OCI-LY1 (cell line): ENCODE data around the gene DHRS9.

Source experiments
- H2AFZ ChIP-seq: fragments of 200-600 bp; sonication (generic), shearing (Covaris generic); 2 replicates; pipeline ENCODE4 v1.6.0; 2014; ENCODE audit warnings: antibody characterized with exemption, mild to moderate bottlenecking, low read length
- H3F3A ChIP-seq: fragments of 200-600 bp; sonication (generic), shearing (Covaris generic); 2 replicates; pipeline ENCODE4 v1.6.0; 2014; ENCODE audit warnings: mild to moderate bottlenecking, antibody characterized with exemption, low read length, moderate library complexity; ENCODE audit not compliant: insufficient read depth
- H3K27ac ChIP-seq: fragments of 200-600 bp; sonication (generic); 2 replicates; pipeline ENCODE4 v1.5.1; 2014; ENCODE audit warnings: low read length, mixed run types, mild to moderate bottlenecking, low read depth; ENCODE audit not compliant: poor library complexity, severe bottlenecking
- H3K27me3 ChIP-seq: fragments of 200-600 bp; sonication (generic); 2 replicates; pipeline ENCODE4 v1.6.0; 2014; ENCODE audit warnings: antibody characterized with exemption, mild to moderate bottlenecking, low read length, moderate library complexity; ENCODE audit not compliant: insufficient read depth
- H3K36me3 ChIP-seq: fragments of 200-600 bp; sonication (generic); 2 replicates; pipeline ENCODE4 v1.6.1; 2014; ENCODE audit warnings: mild to moderate bottlenecking, antibody characterized with exemption, low read length, moderate library complexity, mixed read lengths; ENCODE audit not compliant: insufficient read depth
- H3K4me1 ChIP-seq: fragments of 200-600 bp; sonication (generic); 2 replicates; pipeline ENCODE4 v1.5.1; 2014; ENCODE audit warnings: mild to moderate bottlenecking, low read length, moderate library complexity; ENCODE audit not compliant: insufficient read depth, severe bottlenecking
- H3K4me2 ChIP-seq: fragments of 200-600 bp; sonication (generic), shearing (Covaris generic); 2 replicates; pipeline ENCODE4 v1.6.1; 2014; ENCODE audit warnings: low read length
- H3K4me3 ChIP-seq: fragments of 200-600 bp; sonication (generic); 2 replicates; pipeline ENCODE4 v1.5.1; 2014; ENCODE audit warnings: low read length, low read depth, mild to moderate bottlenecking, mixed read lengths; ENCODE audit not compliant: poor library complexity, severe bottlenecking
- H3K79me2 ChIP-seq: fragments of 200-600 bp; shearing (Covaris generic); 2 replicates; pipeline ENCODE4 v1.6.1; 2016; ENCODE audit warnings: mixed run types, low read length, mixed read lengths; ENCODE audit not compliant: insufficient read depth
- H3K9ac ChIP-seq: fragments of 200-600 bp; sonication (generic), shearing (Covaris generic); 2 replicates; pipeline ENCODE4 v1.6.1; 2014; ENCODE audit warnings: mild to moderate bottlenecking, low read length, mixed read lengths
- H3K9me2 ChIP-seq: fragments of 200-600 bp; sonication (generic), shearing (Covaris generic); 2 replicates; pipeline ENCODE4 v1.6.1; 2014; ENCODE audit warnings: low read depth, mild to moderate bottlenecking, low read length, mixed read lengths
- H3K9me3 ChIP-seq: fragments of 200-600 bp; shearing (Covaris generic); 2 replicates; pipeline ENCODE4 v1.6.1; 2014; ENCODE audit warnings: low read length, mixed read lengths
- H4K20me1 ChIP-seq: fragments of 200-600 bp; sonication (generic), shearing (Covaris generic); 2 replicates; pipeline ENCODE4 v1.6.0; 2016; ENCODE audit warnings: mild to moderate bottlenecking, low read length; ENCODE audit not compliant: insufficient read depth
- EZH2 ChIP-seq: fragments of 200-600 bp; sonication (generic), shearing (Covaris generic); IDR thresholded peaks from 2 replicates; pipeline ENCODE4 v1.8.0; 2017; ENCODE audit warnings: borderline replicate concordance, mixed run types, mild to moderate bottlenecking, antibody characterized with exemption, low read length, moderate library complexity, mixed read lengths
- TF ChIP-seq, protein P1 (sequence below): fragments of 200-600 bp; sonication (generic), shearing (Covaris generic); IDR thresholded peaks from 2 replicates; pipeline ENCODE4 v1.5.1; 2017; ENCODE audit warnings: mild to moderate bottlenecking, antibody characterized with exemption, low read length, moderate library complexity, mixed read lengths

Gene DHRS9

DNA sequence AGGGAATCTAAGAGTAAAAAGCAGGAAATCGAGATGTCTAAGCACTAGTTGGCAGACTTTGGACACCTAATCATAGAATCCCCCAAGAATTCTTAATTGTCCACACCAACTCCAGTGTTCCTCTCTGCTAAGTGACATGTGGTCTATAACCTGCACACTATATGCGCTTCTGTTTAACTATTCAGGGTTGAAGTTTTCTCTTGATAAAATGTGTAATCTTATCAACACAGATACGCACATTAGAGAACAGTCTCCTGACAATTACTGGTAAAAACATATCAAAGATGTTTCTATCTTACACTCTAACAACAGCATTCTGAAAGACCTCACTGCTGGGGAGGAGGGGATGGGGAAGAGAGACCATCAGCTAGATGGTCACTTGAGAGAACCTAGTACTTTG is 42.1 kb upstream of the DHRS9 start:
- H3K4me1 ChIP-seq, result no peaks in the 10 kb centered on the region
- no peak overlapping the region for H2AFZ ChIP-seq
- H3K27me3 ChIP-seq, result no peaks in the 10 kb centered on the region
- no peak overlapping the region for H3K27ac ChIP-seq
- no peak overlapping the region for H3K4me3 ChIP-seq
- TF ChIP-seq, protein P1, sequence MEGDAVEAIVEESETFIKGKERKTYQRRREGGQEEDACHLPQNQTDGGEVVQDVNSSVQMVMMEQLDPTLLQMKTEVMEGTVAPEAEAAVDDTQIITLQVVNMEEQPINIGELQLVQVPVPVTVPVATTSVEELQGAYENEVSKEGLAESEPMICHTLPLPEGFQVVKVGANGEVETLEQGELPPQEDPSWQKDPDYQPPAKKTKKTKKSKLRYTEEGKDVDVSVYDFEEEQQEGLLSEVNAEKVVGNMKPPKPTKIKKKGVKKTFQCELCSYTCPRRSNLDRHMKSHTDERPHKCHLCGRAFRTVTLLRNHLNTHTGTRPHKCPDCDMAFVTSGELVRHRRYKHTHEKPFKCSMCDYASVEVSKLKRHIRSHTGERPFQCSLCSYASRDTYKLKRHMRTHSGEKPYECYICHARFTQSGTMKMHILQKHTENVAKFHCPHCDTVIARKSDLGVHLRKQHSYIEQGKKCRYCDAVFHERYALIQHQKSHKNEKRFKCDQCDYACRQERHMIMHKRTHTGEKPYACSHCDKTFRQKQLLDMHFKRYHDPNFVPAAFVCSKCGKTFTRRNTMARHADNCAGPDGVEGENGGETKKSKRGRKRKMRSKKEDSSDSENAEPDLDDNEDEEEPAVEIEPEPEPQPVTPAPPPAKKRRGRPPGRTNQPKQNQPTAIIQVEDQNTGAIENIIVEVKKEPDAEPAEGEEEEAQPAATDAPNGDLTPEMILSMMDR, result no peak
- no peak for TF ChIP-seq EZH2
- no peaks in the 10 kb centered on the region for H4K20me1 ChIP-seq
- no peaks in the 10 kb centered on the region for H3K9me2 ChIP-seq
- H3F3A ChIP-seq, result no peaks in the 10 kb centered on the region
- H3K9ac ChIP-seq, result no peak overlapping the region
- H3K79me2 ChIP-seq, result no peaks in the 10 kb centered on the region
- H3K4me2 ChIP-seq, result no peak overlapping the region
- no peaks in the 10 kb centered on the region for H3K36me3 ChIP-seq
- no peaks in the 10 kb centered on the region for H3K9me3 ChIP-seq

DNA sequence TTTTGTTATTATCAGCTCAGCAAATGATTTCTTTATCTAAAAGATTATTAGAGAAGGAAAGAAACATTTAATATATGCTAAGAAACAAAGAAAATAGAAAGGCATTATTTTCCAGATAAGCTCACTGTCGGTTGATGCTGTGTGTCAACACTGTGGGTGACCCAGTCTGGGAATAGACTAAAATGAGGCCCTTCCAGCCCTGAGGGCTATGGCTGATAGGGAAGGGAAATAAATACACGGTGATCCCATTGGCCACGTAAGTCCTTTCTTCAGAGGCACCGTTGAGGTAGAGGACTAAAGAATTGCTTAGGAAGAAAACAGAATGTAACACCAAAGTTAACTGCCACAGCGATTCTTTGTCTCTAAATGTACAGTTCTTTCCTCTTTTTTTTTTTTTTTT is 40.0 kb upstream of the DHRS9 start:
- TF ChIP-seq, protein P1, result no peak
- no peaks in the 10 kb centered on the region for H3K9me3 ChIP-seq
- H3F3A ChIP-seq, result no peaks in the 10 kb centered on the region
- H3K9me2 ChIP-seq, result no peaks in the 10 kb centered on the region
- no peaks in the 10 kb centered on the region for H4K20me1 ChIP-seq
- H3K9ac ChIP-seq, result no peak overlapping the region
- H3K36me3 ChIP-seq, result no peaks in the 10 kb centered on the region
- no peak overlapping the region for H3K27ac ChIP-seq
- H3K4me3 ChIP-seq, result no peak overlapping the region
- H3K4me2 ChIP-seq, result no peak overlapping the region
- H3K79me2 ChIP-seq, result no peaks in the 10 kb centered on the region
- H3K27me3 ChIP-seq, result no peaks in the 10 kb centered on the region
- H2AFZ ChIP-seq, result no peak overlapping the region
- H3K4me1 ChIP-seq, result no peaks in the 10 kb centered on the region

DNA sequence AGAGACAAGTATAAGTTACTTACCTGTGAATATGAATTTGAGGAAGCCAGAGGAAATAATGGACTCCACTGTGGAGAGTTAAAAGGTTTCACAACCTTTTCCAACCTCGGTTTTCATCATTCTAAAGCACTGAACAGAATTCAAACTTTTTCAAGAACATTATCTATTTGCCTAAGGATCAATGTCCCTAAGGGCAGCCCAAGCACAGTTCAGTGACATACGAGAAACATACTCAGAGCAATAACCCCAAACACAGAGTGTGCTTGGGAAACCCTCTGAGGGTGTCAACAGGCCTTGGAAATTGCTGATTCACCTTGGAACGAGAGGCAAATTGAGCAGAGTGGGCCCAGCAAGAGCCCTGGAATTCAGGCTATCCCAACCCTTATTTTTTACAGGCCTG is 38.2 kb upstream of the DHRS9 start, which contains the start of gene ABCB11:
TSS of gene ABCB11 (minus strand) at position 123 of the 400 bp plus-strand sequence. CDS start 13,199 bp downstream, outside the sequence.
- no peaks in the 10 kb centered on the region for H3K9me3 ChIP-seq
- no peak within 1 kb of the TSS for H2AFZ ChIP-seq
- TF ChIP-seq, protein P1, result no peak
- TF ChIP-seq EZH2, result no peak
- H3K9me2 ChIP-seq, result no peaks in the 10 kb centered on the region
- no peak within 1 kb of the TSS for H3K27ac ChIP-seq
- no peaks in the 10 kb centered on the region for H3K36me3 ChIP-seq
- H3K4me1 ChIP-seq, result no peaks in the 10 kb centered on the region
- no peaks in the 10 kb centered on the region for H3K79me2 ChIP-seq
- H3K27me3 ChIP-seq, result no peaks in the 10 kb centered on the region
- H3K4me2 ChIP-seq, result no peak within 1 kb of the TSS
- no peak within 1 kb of the TSS for H3K4me3 ChIP-seq
- no peak within 1 kb of the TSS for H3K9ac ChIP-seq
- no peaks in the 10 kb centered on the region for H4K20me1 ChIP-seq
- H3F3A ChIP-seq, result no peaks in the 10 kb centered on the region
